PC-9 (cell line): ENCODE measurements around the gene F2RL3.

Source experiments
- EZH2 ChIP-seq: fragments of 200-600 bp; sonication (generic); IDR thresholded peaks from 2 replicates; pipeline ENCODE4 v1.8.0; 2017; ENCODE audit warnings: antibody characterized with exemption, low read depth
- TF ChIP-seq, protein P1 (sequence below): fragments of 200-600 bp; sonication (generic); conservative IDR thresholded peaks from 2 replicates; pipeline ENCODE4 v1.6.1; 2017; ENCODE audit warnings: mixed run types, antibody characterized with exemption, mild to moderate bottlenecking, moderate library complexity

DNA sequence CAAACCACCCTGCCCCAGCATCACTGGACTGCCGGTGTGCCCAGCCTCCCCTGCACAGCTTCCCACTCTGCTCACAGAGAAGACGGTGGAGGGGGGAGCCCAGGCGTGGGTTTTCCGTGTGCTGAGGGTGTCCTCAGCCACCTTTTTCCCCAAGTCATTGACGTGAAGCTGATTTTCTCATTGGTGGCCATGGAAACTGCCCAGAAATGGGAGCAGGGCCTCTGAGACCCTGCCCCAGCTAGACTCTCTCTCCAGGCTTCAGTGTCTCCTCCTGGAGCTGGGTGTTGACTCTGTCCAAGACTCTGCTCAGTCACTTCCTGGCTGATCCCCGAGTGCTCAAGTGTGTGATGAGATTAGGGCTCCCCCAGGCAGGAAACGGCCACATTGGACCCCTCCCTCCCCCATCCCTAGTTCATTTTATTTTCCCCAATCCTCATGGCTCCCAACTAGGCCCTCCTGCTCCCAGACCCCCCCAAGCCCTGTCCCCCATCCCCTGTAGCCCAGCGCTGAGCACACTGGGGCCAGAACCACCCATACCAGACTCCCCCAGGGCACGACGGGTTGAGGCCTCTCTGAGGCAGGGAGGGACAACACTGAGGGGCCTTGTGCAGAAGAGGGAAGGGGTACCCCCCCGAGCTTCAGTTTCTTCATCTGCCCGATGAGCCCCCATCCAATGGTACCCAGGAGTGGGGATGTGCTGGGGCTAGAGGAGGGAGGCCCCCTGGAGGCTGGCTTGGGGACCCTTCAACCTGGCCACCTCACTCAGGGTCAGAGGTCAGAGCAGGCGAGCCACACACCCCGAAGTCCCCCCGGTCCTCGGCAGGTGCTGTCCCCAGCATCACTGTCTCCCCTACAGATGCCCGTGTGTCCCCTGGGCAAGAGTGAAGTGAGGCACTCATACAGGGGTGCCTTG, 1.2 kb upstream of the F2RL3 start:
- TF ChIP-seq, protein P1, sequence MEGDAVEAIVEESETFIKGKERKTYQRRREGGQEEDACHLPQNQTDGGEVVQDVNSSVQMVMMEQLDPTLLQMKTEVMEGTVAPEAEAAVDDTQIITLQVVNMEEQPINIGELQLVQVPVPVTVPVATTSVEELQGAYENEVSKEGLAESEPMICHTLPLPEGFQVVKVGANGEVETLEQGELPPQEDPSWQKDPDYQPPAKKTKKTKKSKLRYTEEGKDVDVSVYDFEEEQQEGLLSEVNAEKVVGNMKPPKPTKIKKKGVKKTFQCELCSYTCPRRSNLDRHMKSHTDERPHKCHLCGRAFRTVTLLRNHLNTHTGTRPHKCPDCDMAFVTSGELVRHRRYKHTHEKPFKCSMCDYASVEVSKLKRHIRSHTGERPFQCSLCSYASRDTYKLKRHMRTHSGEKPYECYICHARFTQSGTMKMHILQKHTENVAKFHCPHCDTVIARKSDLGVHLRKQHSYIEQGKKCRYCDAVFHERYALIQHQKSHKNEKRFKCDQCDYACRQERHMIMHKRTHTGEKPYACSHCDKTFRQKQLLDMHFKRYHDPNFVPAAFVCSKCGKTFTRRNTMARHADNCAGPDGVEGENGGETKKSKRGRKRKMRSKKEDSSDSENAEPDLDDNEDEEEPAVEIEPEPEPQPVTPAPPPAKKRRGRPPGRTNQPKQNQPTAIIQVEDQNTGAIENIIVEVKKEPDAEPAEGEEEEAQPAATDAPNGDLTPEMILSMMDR, result no peak
- TF ChIP-seq EZH2, result no peak
